NCI-H524 (cell line): ENCODE results near the gene CMSS1.
A peak's percentile ranks its signal among the peaks of the same experiment; 100 is the strongest.
"Not testable (repeated sequence)": the region's sequence is repeated elsewhere in the genome, so short reads cannot be mapped to it uniquely, and the experiment has no call there.

ENCODE experiments used
- DNase-seq, 2 experiments: peaks; one replicate each; lab custom pipeline; 2025; lab: John Stamatoyannopoulos, UW

CMSS1 gene

GRCh38 chr3:100024520-100025303, 207.1 kb downstream of the CMSS1 start:
- no peak for DNase-seq

- no peak for DNase-seq
Measured at GRCh38 chr3:100027321-100027720, 209.7 kb downstream of the CMSS1 start.

- no peak for DNase-seq
Measured at GRCh38 chr3:100029052-100029451, 211.4 kb downstream of the CMSS1 start.

GRCh38 chr3:100029689-100030088, 212.0 kb downstream of the CMSS1 start:
- no peak for DNase-seq

- DNase-seq = no peak
Measured at GRCh38 chr3:100030346-100030745, 212.7 kb downstream of the CMSS1 start.

GRCh38 chr3:100030914-100031425, 213.3 kb downstream of the CMSS1 start:
- DNase-seq = no peak

- DNase-seq = peak in 1 of 2 experiments; percentile 73
Measured at GRCh38 chr3:100032243-100032642, 214.6 kb downstream of the CMSS1 start.

GRCh38 chr3:100033184-100033583, 215.5 kb downstream of the CMSS1 start:
- DNase-seq = no peak

GRCh38 chr3:100033903-100034471, 216.3 kb downstream of the CMSS1 start:
- DNase-seq = no peak

GRCh38 chr3:100039075-100039474, 221.4 kb downstream of the CMSS1 start:
- DNase-seq = no peak

- no peak for DNase-seq
Measured at GRCh38 chr3:100040451-100041225, 223.0 kb downstream of the CMSS1 start.

- DNase-seq = no peak
Measured at GRCh38 chr3:100041328-100041749, 223.7 kb downstream of the CMSS1 start.

- DNase-seq = no peak
Measured at GRCh38 chr3:100042166-100042981, 224.7 kb downstream of the CMSS1 start.

GRCh38 chr3:100043271-100043670, 225.6 kb downstream of the CMSS1 start:
- no peak for DNase-seq

- no peak for DNase-seq
Measured at GRCh38 chr3:100044369-100044768, 226.7 kb downstream of the CMSS1 start.

GRCh38 chr3:100045696-100046095, 228.0 kb downstream of the CMSS1 start:
- DNase-seq = no peak

- no peak for DNase-seq
Measured at GRCh38 chr3:100046986-100047385, 229.3 kb downstream of the CMSS1 start.

GRCh38 chr3:100047455-100048141, 229.9 kb downstream of the CMSS1 start:
- no peak for DNase-seq

GRCh38 chr3:100048248-100048647, 230.6 kb downstream of the CMSS1 start:
- DNase-seq = no peak

GRCh38 chr3:100051513-100051912, 233.9 kb downstream of the CMSS1 start:
- not testable (repeated sequence) for DNase-seq

GRCh38 chr3:100053951-100054620, 236.4 kb downstream of the CMSS1 start:
- DNase-seq = no peak
